Endothelial cell (in vitro differentiated cells): ENCODE measurements around the gene TEP1. TPM values are rescaled to one million over a fixed set of nuclear protein-coding genes. Genes with fewer than 3 reads are reported as not detected.

ENCODE experiments used
- DNase-seq: peaks from one replicate; pipeline ENCODE4 v3.0.0; 2021; ENCODE audit warnings: low spot score
- H3K27ac Mint-ChIP-seq: one replicate; pipeline ENCODE4 v1.8.0; 2021; ENCODE audit warnings: mixed read lengths, inconsistent platforms; ENCODE audit not compliant: unreplicated experiment
- H3K27me3 Mint-ChIP-seq: one replicate; pipeline ENCODE4 v1.8.0; 2021; ENCODE audit warnings: mild to moderate bottlenecking, moderate library complexity, mixed read lengths, inconsistent platforms; ENCODE audit not compliant: unreplicated experiment
- H3K36me3 Mint-ChIP-seq: one replicate; pipeline ENCODE4 v1.8.0; 2021; ENCODE audit warnings: mild to moderate bottlenecking, low read depth, mixed read lengths, inconsistent platforms; ENCODE audit not compliant: unreplicated experiment
- H3K4me1 Mint-ChIP-seq: one replicate; pipeline ENCODE4 v1.8.0; 2021; ENCODE audit warnings: mild to moderate bottlenecking, mixed read lengths, inconsistent platforms; ENCODE audit not compliant: unreplicated experiment
- H3K4me3 Mint-ChIP-seq: one replicate; pipeline ENCODE4 v1.8.0; 2021; ENCODE audit warnings: mild to moderate bottlenecking, mixed read lengths, inconsistent platforms; ENCODE audit not compliant: unreplicated experiment
- H3K9me3 Mint-ChIP-seq: one replicate; pipeline ENCODE4 v1.8.0; 2021; ENCODE audit warnings: mixed read lengths, inconsistent platforms; ENCODE audit not compliant: unreplicated experiment
- CTCF ChIP-seq: fragments of 200-600 bp; sonication (generic); IDR thresholded peaks from one replicate; pipeline ENCODE4 v1.5.0; 2021; ENCODE audit warnings: antibody characterized with exemption; ENCODE audit not compliant: unreplicated experiment
- total RNA-seq: library from RNA; stranded (reverse); fragmentation: NEBNext Ultra II Directional; extraction: Animal tissue kit (Norgen Biotek cat#: 25700); gene quantifications from one replicate; pipeline ENCODE4 v1.2.1, GENCODE V29; 2021; ENCODE audit not compliant: unreplicated experiment

The TEP1 gene
- total RNA-seq, 1 donor from 2014 or later, result 44.0 TPM

GRCh38 chr14:20387576-20387975 lies 25.7 kb downstream of the TEP1 start:
- no peak for TF ChIP-seq CTCF
- Mint-ChIP-seq H3K27ac (no peak overlapping the region), H3K27me3 (peaks cover 2% of the 10 kb centered on the region), H3K36me3 (peaks cover 58% of the 10 kb centered on the region), H3K4me3 (peak overlapping the region; percentile 49), H3K4me1 (no peaks in the 10 kb centered on the region), H3K9me3 (no peaks in the 10 kb centered on the region)
- DNase-seq, result no peak

GRCh38 chr14:20386276-20386855 lies 26.9 kb downstream of the TEP1 start:
- Mint-ChIP-seq H3K4me1 (no peaks in the 10 kb centered on the region), H3K36me3 (peaks cover 64% of the 10 kb centered on the region), H3K27ac (no peak overlapping the region), H3K9me3 (no peaks in the 10 kb centered on the region), H3K27me3 (peaks cover 8% of the 10 kb centered on the region), H3K4me3 (no peak overlapping the region)
- DNase-seq, result no peak
- no peak for TF ChIP-seq CTCF

GRCh38 chr14:20384886-20385285 lies 28.4 kb downstream of the TEP1 start:
- no peak for TF ChIP-seq CTCF
- H3K36me3 Mint-ChIP-seq, result peaks cover 71% of the 10 kb centered on the region
- H3K4me3 Mint-ChIP-seq, result peak overlapping the region; percentile 59
- H3K27me3 Mint-ChIP-seq, result peaks cover 13% of the 10 kb centered on the region
- H3K9me3 Mint-ChIP-seq, result no peaks in the 10 kb centered on the region
- DNase-seq, result no peak
- no peaks in the 10 kb centered on the region for H3K4me1 Mint-ChIP-seq
- H3K27ac Mint-ChIP-seq, result no peak overlapping the region

GRCh38 chr14:20384321-20384720 lies 29.0 kb downstream of the TEP1 start:
- peak overlapping the region; percentile 42 for H3K27ac Mint-ChIP-seq
- no peaks in the 10 kb centered on the region for H3K4me1 Mint-ChIP-seq
- peaks cover 13% of the 10 kb centered on the region for H3K27me3 Mint-ChIP-seq
- H3K9me3 Mint-ChIP-seq, result no peaks in the 10 kb centered on the region
- peaks cover 72% of the 10 kb centered on the region for H3K36me3 Mint-ChIP-seq
- no peak for DNase-seq
- TF ChIP-seq CTCF, result no peak
- H3K4me3 Mint-ChIP-seq, result peak overlapping the region; percentile 59

GRCh38 chr14:20383636-20384035 lies 29.7 kb downstream of the TEP1 start:
- Mint-ChIP-seq H3K9me3 (no peaks in the 10 kb centered on the region), H3K27ac (no peak overlapping the region), H3K4me3 (peak overlapping the region; percentile 42), H3K36me3 (peaks cover 71% of the 10 kb centered on the region), H3K4me1 (no peaks in the 10 kb centered on the region), H3K27me3 (peaks cover 13% of the 10 kb centered on the region)
- DNase-seq, result no peak
- no peak for TF ChIP-seq CTCF
